HG03280 (cell line): ENCODE results near the gene NNMT.

Experiments used
- ATAC-seq: cut with Tn5 transposase; IDR thresholded peaks from one replicate; pipeline ENCODE4 v1.9.1; 2021; ENCODE audit warnings: mild to moderate bottlenecking, moderate library complexity; ENCODE audit not compliant: unreplicated experiment

NNMT gene

DNA sequence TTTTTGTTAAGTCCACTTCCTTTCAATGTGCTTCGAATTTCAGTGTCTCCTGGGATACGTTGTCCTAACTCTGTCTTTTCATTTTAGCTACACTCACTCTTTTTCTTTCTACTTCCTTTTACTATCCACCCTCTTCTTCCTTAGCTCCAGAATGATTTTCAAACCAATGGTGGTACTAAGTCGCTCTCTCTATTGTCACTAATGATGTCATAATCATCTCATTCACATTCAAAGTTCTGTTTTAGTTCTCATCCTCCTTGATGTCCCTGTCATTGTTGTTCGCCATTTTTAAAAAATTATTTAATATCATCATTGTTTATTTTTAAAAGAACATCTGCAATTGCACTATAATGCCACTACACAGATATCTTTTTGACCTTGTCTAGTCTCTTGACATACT, 47.3 kb downstream of the NNMT start:
- no peak for ATAC-seq

GRCh38 chr11:114344494-114344893, 48.3 kb downstream of the NNMT start:
- no peak for ATAC-seq

DNA sequence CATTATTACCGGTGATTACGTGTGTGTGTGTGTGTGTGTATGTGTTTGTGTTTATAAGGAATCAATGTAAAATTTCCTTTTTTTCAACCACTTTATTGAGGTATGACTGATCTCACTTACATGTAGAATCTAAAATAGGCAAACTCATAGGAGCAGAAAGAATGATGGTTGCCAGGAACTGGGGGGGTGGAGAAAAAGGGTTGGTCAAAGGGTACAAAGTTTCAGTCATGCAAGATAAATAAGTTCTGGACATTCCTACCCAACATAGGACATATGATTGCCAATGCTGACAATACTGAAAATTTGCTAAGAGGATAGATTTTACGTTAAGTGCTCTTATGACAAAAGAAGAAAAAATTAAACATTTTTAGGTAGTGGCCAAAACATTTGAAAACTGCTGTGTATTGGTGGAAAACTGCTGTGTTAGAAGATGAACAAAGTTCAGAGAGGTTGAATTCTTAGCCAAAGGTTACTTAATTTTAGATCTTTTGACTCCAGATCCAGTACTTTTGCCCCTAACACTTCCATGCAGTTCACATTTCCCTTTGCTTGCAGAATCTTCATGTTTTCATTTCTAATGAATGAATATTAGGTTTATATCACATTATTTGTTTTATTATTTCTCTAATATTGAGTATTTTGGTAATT, 49.5 kb downstream of the NNMT start:
- no peak for ATAC-seq

DNA sequence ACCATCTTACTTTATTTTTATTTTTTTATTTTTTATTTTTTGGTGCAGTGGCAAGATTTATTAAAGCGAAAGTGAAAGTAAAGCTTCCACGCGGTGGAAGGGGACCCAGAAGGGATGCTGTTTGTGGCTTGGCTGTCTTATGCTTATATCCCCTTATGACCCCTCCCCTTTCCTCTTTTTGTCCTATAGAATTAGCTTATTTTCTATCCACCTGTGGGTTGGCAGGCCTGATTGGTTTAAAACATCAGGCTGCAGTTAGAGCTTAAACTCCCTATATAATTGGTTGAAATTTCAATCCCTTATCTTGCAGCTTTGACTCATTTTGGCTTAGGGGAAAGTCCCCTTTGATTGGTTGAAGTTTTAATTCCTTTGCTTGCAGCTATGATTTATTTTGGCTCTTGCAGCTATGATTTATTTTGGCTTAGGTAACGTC, 50.5 kb downstream of the NNMT start:
- ATAC-seq, result no peak

DNA sequence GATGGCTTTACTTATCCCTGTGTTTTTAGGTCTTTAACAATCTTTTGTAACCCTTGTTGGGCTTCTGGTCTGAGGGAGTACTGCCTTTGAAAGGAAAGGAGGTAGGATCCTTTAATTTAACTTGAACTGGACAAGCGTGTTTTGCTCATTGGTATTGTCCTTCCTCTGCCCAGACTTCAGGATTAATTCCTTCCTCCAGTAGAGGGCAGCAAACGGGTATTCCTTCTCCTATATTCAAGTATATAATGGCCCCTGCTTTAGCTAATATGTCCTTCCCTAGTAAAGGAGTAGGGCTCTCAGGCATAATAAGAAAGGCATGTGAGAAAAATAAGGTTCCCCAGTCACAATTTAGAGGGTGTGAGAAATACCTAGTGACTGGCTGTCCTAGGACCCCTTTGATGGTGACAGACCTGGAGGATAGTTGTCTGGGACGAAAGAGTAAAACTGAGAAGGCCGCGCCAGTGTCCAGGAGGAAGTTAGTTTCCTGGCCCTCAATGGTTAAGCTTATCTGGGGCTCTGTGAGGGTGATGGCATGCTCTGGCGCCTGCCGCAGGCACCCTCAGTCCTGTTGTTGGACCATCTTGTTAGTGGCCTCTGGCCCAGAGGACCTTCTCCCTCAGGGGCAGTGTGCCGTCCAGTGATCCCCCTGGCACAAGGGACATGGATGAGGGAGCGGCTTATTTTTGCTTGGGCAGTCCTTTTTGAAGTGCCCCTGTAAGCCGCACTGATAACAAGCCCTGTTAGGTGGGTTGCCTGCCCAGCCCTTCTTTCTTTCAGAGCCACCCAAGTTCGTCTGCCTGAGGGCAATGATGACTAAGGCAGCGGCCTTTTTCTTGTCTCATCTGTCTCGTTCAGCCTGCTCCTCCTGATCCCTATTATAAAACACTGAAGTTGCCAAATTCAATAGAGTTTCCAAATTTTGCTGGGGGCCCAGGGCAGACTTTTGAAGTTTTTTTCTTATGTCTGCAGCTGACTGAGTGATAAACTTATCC, 52.3 kb downstream of the NNMT start:
- no peak for ATAC-seq

DNA sequence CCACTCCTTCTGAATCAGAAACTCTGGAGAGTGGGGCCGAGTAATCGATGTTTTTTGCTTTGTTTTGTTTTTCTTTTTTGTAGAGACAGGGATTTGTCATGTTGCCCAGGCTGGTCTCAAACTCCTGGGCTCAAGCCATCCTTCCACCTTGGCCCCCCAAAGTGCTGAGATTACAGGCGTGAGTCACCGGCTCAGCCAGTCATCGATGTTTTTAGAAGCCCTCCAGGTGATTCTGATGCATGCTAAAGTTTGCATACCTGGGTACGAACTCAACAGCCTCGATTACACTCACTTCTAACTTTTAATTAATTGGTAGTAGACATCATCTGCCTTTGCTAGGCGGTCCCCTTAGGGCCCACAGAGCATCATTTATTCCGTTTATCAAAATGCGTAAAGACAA, 53.8 kb downstream of the NNMT start:
- no peak for ATAC-seq

- ATAC-seq, result no peak
Measured at GRCh38 chr11:114353443-114353842, 57.2 kb downstream of the NNMT start.

- no peak for ATAC-seq
Measured at GRCh38 chr11:114354076-114354475, 57.9 kb downstream of the NNMT start.

DNA sequence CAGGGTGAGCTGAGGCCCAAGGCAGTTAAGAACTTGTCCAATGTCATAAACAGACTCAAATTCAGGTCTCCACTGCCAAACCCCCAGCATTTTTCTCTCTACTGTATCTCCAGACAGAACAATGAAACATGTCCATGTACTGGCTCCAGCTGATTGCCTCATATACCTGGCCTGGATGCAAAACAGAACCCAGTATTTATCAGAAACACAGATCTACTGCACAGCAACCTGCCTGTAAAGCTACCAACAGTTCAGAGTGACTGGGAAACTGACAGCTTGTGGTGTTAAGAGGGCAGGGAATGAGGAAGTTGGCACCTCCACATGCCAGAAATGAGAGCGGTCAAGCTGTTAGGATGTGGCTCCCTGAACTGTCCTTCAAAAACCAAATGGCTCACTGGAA, 62.5 kb downstream of the NNMT start:
- ATAC-seq, result no peak

DNA sequence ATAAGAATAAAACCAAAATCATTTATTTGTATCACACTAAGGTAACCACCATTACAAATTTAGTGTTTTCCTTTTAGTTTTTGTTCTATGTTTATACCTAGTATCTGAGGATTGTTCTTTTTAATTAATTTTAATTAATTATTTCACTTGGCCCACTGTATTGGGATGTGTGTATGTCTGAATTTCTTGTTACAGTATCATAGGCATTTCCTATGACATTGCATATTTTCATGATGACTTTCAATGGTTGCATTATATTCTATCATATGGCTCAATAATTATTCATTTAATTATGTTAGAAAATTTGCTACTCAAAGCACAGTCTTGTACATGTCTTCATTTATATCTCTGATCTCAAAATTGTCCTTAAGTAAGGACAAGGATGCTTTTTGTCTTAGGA, 63.1 kb downstream of the NNMT start:
- ATAC-seq, result no peak

- ATAC-seq, result no peak
Measured at GRCh38 chr11:114362326-114362725, 66.1 kb downstream of the NNMT start.

GRCh38 chr11:114362958-114363357, 66.8 kb downstream of the NNMT start:
- no peak for ATAC-seq
